CD4-positive, alpha-beta T cell treated with Interleukin-15 for 4 hours (primary cell): ENCODE data around the gene IFT43.
A peak's percentile ranks its signal among the peaks of the same experiment; 100 is the strongest.
"Not testable (repeated sequence)": the region's sequence is repeated elsewhere in the genome, so short reads cannot be mapped to it uniquely, and the experiment has no call there.

Experiments used
- DNase-seq: peaks from one replicate; pipeline ENCODE4 v3.0.0-alpha.2; 2020; ENCODE audit warnings: low spot score

Gene IFT43

GRCh38 chr14:75980856-75981255 is 4.7 kb upstream of the IFT43 start:
- DNase-seq, result no peak

GRCh38 chr14:75981426-75982265 is 3.9 kb upstream of the IFT43 start, which contains the start of gene TGFB3:
Gene TGFB3, minus strand, starts transcription at chr14:75981995. Its CDS starts 1,102 bp downstream, at chr14:75980893.
- peak; percentile 59 for DNase-seq

- peak; percentile 79 for DNase-seq
These were observed 3.1 kb upstream of the IFT43 start for GRCh38 chr14:75982266-75983018.

- no peak for DNase-seq
These were observed 2.6 kb upstream of the IFT43 start for GRCh38 chr14:75983019-75983358.

- no peak for DNase-seq
These were observed 889 bp upstream of the IFT43 start for GRCh38 chr14:75984674-75985073.

- DNase-seq, result no peak
These were observed 839 bp downstream of the IFT43 start for GRCh38 chr14:75986439-75986765.

- DNase-seq, result no peak
These were observed 1.8 kb downstream of the IFT43 start for GRCh38 chr14:75987201-75987970.

GRCh38 chr14:75989134-75989533 is 3.6 kb downstream of the IFT43 start:
- no peak for DNase-seq

- no peak for DNase-seq
These were observed 4.7 kb downstream of the IFT43 start for GRCh38 chr14:75990297-75990696.

GRCh38 chr14:75991753-75992152 is 6.2 kb downstream of the IFT43 start:
- DNase-seq, result no peak

- DNase-seq, result no peak
These were observed 8.0 kb downstream of the IFT43 start for GRCh38 chr14:75993567-75994041.

GRCh38 chr14:75995372-75996041 is 9.9 kb downstream of the IFT43 start:
- DNase-seq, result no peak

- DNase-seq, result no peak
These were observed 10.9 kb downstream of the IFT43 start for GRCh38 chr14:75996488-75996887.

- no peak for DNase-seq
These were observed 14.1 kb downstream of the IFT43 start for GRCh38 chr14:75999511-76000190.

- DNase-seq, result no peak
These were observed 16.8 kb downstream of the IFT43 start for GRCh38 chr14:76002383-76002782.

GRCh38 chr14:76006253-76006652 is 20.7 kb downstream of the IFT43 start:
- DNase-seq, result no peak

- no peak for DNase-seq
These were observed 21.8 kb downstream of the IFT43 start for GRCh38 chr14:76007379-76007778.

- DNase-seq, result no peak
These were observed 22.3 kb downstream of the IFT43 start for GRCh38 chr14:76007852-76008251.

- DNase-seq, result not testable (repeated sequence)
These were observed 24.1 kb downstream of the IFT43 start for GRCh38 chr14:76009627-76010026.

- DNase-seq, result no peak
These were observed 26.4 kb downstream of the IFT43 start for GRCh38 chr14:76011930-76012329.

GRCh38 chr14:76012354-76012753 is 26.8 kb downstream of the IFT43 start:
- DNase-seq, result no peak
